GM19438 (cell line): Measurements from ENCODE around the gene COA3.
"Not testable (repeated sequence)": the region's sequence is repeated elsewhere in the genome, so short reads cannot be mapped to it uniquely, and the experiment has no call there.

Source experiments
- ATAC-seq: cut with Tn5 transposase; IDR thresholded peaks from one replicate; pipeline ENCODE4 v1.9.1; 2021; ENCODE audit warnings: low read depth; ENCODE audit not compliant: unreplicated experiment

COA3 gene

GRCh38 chr17:42782166-42783061 lies 16.1 kb downstream of the COA3 start:
- no peak for ATAC-seq

DNA sequence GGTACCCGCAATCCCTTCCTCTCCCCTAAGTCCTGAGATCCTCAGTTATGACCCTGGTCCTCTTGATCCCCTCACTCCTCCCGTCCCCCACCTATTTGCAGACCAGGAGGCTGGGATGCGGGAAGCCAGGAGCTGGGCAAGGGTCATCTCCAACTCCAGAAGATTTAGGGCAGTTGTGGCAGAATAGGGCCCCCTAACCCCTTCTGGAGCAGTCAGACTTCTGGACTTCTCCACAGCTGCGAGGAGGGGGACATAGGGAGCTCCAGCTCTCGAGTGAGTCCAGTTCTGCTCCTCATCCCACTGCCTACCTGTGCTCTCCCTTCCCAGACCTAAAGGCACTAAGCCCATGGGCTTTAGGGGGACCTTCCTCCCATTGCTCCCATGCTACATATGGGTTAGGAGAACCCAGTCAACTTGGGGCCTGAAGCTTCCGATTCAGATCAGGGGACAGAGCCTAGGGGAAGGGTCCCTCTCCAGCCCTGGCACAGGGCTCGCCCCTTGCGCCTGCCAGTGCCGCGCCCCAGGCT lies 16.8 kb downstream of the COA3 start:
- ATAC-seq, result no peak

DNA sequence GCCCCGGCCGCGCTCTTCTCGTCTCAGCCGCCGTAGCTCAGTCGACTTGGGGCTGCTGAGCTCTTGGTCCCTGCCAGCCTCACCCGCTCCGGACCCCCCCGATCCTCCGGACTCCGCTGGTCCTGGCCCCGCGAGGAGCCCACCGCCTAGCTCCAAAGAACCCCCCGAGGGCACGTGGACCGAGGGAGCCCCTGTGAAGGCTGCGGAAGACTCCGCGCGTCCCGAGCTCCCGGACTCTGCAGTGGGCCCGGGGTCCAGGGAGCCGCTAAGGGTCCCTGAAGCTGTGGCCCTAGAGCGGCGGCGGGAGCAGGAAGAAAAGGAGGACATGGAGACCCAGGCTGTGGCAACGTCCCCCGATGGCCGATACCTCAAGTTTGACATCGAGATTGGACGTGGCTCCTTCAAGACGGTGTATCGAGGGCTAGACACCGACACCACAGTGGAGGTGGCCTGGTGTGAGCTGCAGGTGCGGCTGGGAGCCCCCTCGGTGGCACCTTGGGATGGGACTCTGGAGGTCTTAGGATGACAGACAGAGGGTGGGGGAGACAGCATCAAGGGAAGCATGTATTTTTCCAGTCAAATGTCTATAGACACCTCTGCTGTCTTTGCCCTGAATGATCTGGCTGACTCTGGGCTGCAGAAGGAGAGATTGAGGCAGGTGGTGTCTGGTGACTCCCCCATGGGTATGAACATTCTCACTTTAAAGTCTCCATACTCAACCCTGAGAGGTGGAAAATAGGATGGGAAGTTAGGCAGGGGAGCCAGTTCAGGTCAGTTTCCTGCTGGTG lies 17.5 kb downstream of the COA3 start:
- ATAC-seq, result no peak

DNA sequence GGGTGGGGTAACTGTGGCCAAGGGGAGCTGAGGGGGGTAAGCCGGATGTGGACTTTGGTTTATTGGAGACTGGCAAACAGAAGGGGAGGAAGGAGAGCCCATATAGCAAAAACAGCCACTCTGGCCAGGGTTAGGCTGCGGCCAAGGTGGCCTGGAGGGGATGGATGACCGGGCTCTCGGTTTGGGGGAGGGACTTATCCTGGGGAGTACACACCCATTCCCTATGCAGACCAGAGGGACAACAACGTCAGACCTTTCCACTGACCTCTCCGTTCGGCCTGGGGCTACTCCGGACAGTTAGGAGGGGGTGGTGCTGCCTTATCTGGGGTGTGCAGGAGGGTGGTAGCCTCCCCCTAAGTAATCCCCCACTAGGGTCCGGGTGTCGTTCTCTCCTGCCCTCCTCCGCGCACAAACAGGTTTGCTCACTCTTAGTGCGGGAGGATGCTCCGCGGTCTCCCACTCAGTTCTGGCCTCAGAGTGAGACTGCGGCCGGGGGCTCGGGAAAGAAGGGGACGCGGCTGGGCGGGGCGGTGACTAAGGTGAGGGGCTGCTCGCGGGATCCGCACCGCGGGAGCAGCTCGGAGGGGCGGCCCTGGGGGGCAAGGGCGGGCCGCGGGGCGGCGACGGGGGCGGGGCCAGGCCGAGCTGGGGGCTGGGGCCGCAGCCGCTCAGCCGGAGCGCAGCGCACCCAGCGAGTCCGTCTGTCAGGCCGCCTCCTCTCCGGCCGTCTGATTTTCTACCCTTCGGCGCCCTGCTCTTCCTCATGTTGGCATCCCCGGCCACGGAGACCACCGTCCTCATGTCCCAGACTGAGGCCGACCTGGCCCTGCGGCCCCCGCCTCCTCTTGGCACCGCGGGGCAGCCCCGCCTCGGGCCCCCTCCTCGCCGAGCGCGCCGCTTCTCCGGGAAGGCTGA lies 18.3 kb downstream of the COA3 start, which contains the start of gene WNK4:
TSS of gene WNK4 (plus strand) at position 675 of the 915 bp plus-strand sequence. CDS start at position 764, 89 bp downstream.
- no peak for ATAC-seq

GRCh38 chr17:42779304-42779935 lies 19.1 kb downstream of the COA3 start:
- ATAC-seq, result no peak

DNA sequence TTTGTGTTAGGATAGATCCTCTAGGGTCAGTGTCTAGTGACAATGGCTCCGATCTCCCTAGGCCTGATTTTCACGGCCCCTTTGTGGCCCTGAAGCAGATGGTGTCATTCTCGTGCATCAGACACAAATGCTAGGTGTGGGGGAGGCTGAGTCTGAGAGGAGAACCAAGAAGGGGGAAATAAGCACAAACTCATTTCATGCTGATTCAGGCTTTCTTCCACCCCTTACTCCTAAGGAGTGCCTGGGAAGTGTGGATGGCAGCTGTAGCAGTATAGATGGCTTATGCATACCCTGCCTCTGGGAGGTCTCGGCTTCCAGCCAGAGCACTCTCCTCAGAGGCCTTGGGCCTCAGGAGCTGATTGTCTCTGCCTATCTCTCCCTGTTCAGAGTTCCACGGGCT lies 19.9 kb downstream of the COA3 start:
- ATAC-seq, result no peak

- no peak for ATAC-seq
These were observed 22.9 kb downstream of the COA3 start for GRCh38 chr17:42775534-42776098.

- no peak for ATAC-seq
These were observed 24.3 kb downstream of the COA3 start for GRCh38 chr17:42774066-42774745.

DNA sequence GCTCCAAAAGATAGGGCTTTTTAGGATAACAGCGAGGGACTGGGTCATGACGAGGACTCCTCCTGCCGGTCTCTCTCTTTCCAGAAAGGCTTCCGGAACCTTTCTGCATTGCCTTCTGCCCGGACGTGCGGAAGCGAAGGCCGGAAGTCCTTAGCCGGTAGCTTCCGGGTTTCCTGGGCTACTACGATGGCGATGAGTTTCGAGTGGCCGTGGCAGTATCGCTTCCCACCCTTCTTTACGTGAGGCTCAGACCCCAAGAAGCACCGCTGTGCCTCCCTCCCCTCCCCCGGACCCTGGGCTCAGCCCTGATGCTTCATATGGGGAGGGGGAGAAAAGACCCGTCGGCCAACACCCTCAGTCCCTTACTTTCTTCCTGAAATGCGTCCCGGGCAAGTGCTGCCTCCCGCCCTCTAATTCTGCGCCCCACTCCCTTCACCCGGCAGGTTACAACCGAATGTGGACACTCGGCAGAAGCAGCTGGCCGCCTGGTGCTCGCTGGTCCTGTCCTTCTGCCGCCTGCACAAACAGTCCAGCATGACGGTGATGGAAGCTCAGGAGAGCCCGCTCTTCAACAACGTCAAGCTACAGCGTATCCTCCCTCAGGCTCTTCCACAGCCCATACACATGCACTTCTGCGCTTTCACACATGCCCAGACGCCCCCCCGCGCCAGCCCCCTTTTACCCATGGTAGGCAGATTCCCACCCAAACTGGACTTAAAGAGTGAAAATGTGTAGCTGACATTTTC lies 25.0 kb downstream of the COA3 start, which contains the start of gene VPS25:
TSS of gene VPS25 (plus strand) at position 160 of the 746 bp plus-strand sequence. CDS start at position 187, 27 bp downstream.
- ATAC-seq, result no peak

DNA sequence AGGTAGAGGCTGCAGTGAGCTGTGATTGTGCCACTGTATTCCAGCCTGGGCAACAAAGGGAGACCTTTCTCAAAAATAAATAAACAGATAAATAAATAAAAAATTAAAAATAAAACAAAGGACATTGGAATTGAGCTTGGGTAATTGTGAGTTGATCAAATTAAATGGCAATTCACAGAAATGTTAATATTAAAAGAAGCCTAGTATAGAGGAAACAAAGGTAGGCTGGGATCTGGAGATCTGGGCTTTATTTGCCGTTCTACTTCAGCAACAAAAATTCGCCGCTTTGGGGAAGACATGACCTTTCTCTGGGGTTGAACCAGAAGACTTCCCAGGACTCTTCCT lies 25.6 kb downstream of the COA3 start:
- no peak for ATAC-seq

- not testable (repeated sequence) for ATAC-seq
These were observed 28.5 kb downstream of the COA3 start for GRCh38 chr17:42769964-42770363.

DNA sequence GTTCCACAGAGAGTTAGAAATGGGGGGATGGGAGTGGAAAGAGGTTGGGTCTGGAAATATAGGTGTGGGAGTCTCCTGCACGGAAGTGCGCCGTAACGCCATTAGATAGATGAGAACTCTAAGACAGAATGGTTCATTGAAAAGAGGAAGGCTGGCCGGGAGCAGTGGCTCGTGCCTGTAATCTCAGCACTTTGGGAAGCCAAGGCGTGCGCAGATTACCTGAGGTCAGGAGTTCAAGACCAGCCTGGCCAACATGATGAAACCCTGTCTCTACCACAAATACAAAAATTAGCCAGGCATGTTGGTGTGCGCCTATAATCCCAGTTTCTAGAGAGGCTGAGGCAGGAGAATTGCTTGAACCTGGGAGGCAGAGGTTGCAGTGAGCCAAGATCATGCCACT lies 30.5 kb downstream of the COA3 start:
- ATAC-seq, result not testable (repeated sequence)

DNA sequence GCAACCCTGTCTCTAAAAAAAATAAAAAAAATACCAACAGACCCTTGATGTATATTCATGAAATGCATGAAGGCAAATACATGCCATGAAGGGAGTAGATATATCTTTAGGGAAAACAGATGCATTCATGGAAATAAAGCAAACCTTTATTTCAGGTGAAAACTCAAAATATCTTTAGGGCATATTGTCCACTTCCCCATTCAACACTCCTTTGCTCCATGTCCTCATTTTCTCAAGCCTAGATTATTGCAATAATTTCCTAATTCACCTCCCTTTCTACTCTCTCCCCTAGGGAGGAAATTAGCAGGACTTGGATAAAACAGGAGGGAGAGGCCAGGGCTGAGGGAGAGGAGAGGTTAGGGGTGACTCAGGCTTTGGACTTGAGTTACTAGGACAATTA lies 31.0 kb downstream of the COA3 start:
- ATAC-seq, result no peak

DNA sequence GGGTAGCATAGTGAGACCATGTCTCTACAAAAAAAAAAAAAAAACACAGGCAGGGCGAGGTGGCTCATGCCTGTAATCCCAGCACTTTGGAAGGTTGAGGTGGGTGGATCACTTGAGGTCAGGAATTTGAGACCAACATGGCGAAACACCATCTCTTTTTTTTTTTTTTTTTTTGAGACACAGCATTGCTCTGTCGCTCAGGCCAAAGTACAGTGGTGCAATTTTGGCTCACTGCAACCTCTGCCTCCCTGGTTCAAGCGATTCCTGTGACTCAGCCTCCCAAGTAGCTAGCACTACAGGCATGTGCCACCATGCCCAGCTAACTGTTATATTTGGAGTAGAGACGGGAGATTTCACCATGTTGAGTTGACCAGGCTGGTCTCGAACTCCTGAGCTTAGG lies 32.4 kb downstream of the COA3 start:
- ATAC-seq, result no peak

GRCh38 chr17:42761638-42762037 lies 36.9 kb downstream of the COA3 start:
- ATAC-seq, result no peak

GRCh38 chr17:42760652-42761581 lies 37.6 kb downstream of the COA3 start, which contains the start of gene RAMP2:
TSS of gene RAMP2 (plus strand) at chr17:42761227. CDS start at chr17:42761262, 35 bp downstream.
- ATAC-seq, result no peak
